Measurements from ENCODE around the gene HIP1R.

DNA sequence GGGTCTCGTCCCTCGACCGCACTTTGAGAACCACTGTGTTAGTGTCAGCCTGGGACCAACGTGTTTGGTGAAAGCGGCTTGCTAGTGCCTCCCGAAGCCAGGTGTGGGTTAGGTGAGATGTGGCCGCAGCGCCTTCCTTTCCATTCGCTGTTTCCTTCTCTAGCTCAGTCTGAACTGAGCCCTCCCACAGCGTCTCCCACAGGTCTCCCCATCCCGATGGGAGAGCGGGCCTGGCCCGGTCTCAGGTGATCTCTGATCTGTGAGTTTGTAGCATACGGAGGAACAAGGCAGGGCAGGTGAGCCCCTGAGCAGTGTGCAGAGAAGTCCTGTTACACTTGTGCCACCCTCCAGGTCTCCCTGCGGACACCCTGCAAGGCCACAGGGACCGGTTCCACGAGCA is 19.3 kb downstream of the HIP1R start:
- TF ChIP-seq, protein P1, sequence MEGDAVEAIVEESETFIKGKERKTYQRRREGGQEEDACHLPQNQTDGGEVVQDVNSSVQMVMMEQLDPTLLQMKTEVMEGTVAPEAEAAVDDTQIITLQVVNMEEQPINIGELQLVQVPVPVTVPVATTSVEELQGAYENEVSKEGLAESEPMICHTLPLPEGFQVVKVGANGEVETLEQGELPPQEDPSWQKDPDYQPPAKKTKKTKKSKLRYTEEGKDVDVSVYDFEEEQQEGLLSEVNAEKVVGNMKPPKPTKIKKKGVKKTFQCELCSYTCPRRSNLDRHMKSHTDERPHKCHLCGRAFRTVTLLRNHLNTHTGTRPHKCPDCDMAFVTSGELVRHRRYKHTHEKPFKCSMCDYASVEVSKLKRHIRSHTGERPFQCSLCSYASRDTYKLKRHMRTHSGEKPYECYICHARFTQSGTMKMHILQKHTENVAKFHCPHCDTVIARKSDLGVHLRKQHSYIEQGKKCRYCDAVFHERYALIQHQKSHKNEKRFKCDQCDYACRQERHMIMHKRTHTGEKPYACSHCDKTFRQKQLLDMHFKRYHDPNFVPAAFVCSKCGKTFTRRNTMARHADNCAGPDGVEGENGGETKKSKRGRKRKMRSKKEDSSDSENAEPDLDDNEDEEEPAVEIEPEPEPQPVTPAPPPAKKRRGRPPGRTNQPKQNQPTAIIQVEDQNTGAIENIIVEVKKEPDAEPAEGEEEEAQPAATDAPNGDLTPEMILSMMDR (IDR thresholded peaks at IDR 0.05; ENCODE audit: low read depth, low read length): no peak
- no peak for TF ChIP-seq POLR2A (IDR thresholded peaks at IDR 0.05; ENCODE audit: extremely low read depth, insufficient read length)
